ENCODE results near the gene SERPINB13.
A peak's percentile ranks its signal among the peaks of the same experiment; 100 is the strongest.

SERPINB13 gene, protein sequence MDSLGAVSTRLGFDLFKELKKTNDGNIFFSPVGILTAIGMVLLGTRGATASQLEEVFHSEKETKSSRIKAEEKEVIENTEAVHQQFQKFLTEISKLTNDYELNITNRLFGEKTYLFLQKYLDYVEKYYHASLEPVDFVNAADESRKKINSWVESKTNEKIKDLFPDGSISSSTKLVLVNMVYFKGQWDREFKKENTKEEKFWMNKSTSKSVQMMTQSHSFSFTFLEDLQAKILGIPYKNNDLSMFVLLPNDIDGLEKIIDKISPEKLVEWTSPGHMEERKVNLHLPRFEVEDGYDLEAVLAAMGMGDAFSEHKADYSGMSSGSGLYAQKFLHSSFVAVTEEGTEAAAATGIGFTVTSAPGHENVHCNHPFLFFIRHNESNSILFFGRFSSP

DNA sequence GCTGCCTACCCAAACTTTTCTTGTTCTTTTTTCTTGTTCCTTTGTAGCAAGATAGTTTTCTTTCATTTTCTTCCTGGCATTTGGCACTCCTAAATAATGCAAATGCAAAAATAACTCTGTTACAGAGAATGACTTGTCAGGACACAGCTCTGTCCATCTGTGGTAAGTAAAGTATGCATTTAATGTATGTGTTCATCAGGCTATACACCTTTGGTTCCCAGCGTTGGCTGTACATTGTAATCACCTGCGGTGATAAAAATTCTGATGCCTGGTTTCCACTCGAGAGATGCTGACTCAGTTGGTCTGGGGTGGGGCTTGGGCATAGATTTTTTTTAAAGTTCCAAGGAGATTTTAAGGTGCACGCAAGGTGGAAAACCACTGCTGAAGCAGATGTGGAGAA, at the start of gene SERPINB13:
Gene SERPINB13, plus strand, starts transcription at position 378 of the 400 bp plus-strand sequence. CDS start 1,325 bp downstream, outside the sequence.
- H3K4me3 ChIP-seq, result peak within 1 kb of the TSS; percentile 1 to 21 (median 15)
- H3K27ac ChIP-seq, result peak within 1 kb of the TSS in 16 of 21 experiments; percentile 5 to 68 (median 44)

DNA sequence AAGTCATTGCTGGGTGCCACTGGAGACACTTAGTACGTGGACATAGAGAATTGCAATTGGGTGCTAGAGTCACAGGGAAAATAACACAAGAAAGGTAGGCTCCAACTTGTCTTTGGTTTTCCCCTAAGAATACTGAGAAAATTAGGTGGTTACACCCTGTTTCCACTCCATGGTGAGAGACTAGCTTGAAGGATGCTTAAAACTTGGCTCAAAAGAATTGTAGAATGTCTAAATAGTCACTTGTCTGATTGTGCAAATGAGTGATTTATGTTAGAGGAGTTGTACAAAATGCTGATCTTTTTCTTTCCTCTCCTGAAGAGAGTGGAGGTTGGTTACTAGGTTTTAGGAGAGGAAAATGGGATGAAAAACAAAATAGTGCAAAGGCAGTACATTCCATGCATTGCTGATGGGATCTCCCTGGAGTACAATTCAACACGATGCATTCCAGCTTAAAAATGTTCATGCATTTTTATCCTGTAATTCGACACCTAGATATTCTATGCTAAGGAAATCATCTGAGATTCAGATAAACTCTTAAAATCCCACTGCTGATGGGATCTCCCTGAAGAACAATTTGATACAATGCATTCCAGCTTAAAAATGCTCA, 47.1 kb upstream of the SERPINB13 start:
- Histone ChIP-seq H3K27ac (no peak overlapping the region), H3K4me3 (no peak overlapping the region)

DNA sequence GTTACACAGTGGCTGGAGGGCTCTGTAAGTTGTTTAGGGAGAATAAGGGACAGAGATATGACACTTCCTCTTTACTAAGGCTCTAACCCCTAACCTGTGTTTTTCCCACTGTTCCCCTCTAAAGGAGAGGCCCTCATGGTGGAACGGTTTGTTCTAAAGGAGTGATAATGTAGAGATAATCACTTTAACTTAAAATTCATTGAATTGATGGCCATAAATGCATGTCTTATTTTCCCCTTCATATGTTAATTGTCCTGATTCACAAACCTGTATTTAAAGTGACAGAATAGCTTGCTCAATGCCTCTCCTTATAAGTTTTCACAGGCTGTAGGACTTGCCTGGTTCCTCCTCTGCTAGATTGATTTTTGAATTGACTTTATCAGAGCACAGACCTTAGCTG, 45.1 kb upstream of the SERPINB13 start, which contains the start of gene SERPINB12:
Gene SERPINB12, plus strand, starts transcription at position 301 of the 400 bp plus-strand sequence. CDS start 13,791 bp downstream, outside the sequence.
- H3K27ac ChIP-seq, result peak within 1 kb of the TSS in 1 of 21 experiments; percentile 18
- H3K4me3 ChIP-seq, result no peak within 1 kb of the TSS

DNA sequence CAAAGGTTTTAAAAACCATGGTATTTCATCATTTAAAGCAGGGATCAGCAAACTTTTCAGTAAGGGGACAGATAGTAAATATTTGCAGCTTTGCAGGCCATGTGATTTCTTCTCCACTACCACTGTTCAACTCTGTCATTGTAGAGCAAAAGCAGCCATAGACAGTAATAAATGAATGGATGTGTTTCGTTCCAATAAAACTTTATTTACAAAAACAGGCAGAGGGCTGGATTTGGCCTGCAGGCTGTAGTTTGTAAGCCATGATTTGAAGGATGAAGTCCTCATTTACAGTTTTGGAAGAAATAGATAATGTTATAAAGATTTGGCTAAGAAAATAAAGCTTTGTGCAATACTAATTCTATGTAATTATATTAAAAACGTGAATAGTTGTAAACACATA, 43.1 kb upstream of the SERPINB13 start:
- H3K27ac ChIP-seq, result peak overlapping the region in 1 of 21 experiments; percentile 7
- H3K4me3 ChIP-seq, result no peak overlapping the region

DNA sequence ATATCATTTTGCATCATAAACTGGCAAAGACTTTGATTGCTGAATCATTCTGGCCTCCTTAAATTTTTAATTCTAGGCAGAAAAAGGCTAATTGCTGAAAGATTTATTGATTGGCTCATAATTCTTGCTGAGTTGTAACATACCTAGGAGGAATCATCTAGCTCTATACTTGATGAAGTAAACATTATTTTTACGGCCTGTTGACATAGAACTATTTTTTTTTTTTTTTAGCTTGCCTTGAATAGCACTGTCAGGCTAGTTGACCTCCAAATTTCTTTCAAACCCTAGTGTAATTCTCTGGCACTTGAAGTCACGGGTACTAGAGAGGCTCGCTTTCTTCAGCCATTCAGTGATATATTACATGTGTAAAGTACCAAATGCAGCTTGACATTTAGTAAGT, 42.1 kb upstream of the SERPINB13 start:
- H3K4me3 ChIP-seq, result no peak overlapping the region
- no peak overlapping the region for H3K27ac ChIP-seq

DNA sequence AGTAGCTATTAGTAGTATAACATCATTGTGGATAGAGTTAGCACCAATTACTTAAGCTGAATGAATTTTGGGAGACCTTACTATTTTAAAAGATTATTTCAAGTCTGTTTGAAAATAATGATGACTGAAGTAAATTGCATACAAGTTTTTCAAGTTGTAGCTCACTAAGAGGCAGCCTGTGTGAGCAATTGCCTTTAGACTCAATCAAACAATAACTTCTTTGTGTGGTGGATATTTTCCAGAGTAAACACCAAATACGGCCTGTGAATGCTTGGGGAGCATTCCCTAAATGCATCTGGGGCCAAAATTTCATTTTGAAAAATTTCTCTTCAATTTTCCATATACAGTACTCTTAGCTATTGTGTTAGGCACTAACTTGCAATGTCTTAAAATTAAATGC, 37.1 kb upstream of the SERPINB13 start:
- Histone ChIP-seq H3K4me3 (no peak overlapping the region), H3K27ac (peak overlapping the region in 7 of 21 experiments; percentile 10 to 68 (median 53))

DNA sequence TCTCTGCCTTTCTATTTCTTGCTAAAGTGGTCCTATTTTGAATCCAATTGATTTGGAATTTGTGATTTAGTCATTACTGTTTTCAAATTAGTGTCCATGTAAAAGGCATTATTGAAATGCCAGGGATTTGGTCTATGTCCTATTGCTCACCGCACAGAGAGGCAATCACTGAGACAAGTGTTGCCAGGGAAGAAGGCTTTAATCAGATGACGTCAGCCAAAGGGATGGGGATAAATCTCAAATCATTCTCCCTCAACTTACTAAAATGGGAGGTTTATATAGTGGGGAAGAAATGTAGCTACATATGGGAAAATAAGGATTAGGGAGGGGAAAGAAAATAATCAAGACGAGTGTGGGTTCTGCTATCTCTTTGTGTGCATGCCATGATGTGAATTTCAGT, 35.4 kb upstream of the SERPINB13 start:
- H3K27ac ChIP-seq, result peak overlapping the region in 2 of 21 experiments; percentile 42 to 75
- no peak overlapping the region for H3K4me3 ChIP-seq

DNA sequence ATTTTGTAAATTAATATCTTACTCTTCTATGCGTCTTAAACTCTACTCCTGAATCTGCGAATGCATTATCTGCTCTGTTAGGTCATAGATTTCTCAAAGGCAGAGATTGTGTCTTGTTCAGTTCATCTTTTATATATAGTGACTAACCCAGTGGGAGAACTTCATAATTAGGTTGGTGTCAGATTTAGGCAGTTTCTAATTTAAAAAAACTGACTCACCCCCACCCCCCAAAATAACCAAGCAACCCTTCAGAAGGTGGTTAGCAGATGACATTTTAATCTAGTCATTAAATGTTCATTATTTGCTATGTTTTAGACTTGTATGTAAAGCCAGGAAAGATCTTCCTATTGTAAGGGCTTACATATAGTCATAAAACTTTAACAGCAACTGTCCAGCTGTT, 34.6 kb upstream of the SERPINB13 start:
- H3K27ac ChIP-seq, result peak overlapping the region in 12 of 21 experiments; percentile 5 to 75 (median 34)

DNA sequence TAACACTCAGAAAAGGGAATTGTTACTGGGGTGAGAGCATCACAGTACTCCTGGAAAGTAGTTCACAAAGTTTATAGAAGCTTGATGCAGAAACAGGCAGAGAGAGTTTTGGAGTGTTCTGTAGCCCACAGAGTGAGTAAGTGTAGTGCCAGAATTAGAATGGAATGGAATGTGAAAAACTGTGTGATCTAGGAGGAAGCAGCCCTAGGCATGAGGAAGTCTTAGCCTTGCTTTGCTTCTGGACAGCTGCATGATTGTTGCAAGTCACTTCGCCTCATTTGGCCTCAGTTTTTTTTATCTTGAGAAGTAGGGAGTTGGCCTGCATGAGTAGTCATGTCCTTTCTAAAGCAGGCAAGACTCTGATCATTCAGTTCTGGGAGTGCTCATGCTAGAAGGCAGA, 34.1 kb upstream of the SERPINB13 start:
- Histone ChIP-seq H3K27ac (peak overlapping the region in 15 of 21 experiments; percentile 6 to 75 (median 39)), H3K4me3 (no peak overlapping the region)

More for the DNA sequence above, 34.6 kb upstream of the SERPINB13 start:
- no peak overlapping the region for H3K4me3 ChIP-seq

DNA sequence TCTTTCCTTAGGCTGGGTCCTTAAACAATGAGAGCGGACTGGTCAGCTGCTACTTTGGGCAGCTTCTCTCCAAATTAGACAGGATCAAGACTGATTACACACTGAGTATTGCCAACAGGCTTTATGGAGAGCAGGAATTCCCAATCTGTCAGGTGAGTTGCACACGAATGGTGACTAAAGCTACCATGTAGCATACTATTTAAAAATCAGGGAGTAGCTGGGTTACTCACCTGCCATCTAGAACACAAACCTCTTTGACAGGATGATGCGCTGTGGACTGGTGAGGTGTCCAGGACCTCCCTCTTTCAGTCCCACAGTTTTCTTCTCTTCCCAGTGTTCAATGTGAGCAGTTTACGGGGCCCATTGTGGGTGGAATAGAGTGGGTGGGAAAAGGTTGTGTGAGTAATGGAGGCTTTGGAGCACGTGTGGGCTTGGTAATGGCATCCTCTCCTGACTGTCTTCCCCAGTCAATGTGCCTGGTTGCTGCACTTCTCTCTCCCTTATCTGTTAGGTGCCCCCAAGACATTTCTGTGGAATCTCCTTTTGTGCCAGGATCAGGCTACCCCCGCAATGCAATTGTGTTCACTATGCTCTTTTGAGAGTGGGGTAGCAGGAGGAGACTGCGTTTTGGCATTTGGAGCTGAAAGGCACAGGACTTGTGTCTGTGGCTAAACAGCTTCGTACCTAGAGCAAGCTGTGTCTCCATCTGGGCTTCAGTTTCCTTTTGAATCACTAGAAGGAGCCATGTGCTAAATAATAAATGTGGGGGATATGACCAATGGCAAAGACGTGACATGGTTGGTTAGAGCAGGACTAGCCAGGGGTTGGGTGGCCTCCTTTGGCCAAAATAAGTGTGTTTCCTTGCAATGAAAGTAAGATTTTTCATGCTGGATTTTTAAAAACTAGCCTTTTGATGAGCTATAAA, 27.3 kb upstream of the SERPINB13 start:
- Histone ChIP-seq H3K27ac (peak overlapping the region in 1 of 21 experiments; percentile 50), H3K4me3 (no peak overlapping the region)

DNA sequence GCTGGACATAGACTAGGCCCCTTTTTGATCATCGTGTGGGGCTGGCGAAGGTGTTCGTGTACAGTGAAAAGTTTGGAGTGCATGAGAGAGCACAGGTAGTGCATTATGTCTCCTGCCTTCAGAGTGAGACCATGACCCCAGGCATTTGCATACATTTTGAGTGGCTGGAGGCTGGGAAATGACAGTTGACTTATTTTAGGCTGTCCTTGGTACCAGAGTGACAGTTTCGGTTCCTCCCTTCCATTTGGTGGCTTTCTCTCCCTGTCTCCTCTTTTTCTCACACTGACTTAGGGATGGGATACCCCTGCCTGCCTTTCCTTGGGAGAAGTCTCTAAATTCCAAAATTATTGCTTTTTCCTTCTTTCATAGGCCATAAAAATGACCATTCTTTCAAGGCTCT, 24.9 kb upstream of the SERPINB13 start:
- H3K27ac ChIP-seq, result no peak overlapping the region

DNA sequence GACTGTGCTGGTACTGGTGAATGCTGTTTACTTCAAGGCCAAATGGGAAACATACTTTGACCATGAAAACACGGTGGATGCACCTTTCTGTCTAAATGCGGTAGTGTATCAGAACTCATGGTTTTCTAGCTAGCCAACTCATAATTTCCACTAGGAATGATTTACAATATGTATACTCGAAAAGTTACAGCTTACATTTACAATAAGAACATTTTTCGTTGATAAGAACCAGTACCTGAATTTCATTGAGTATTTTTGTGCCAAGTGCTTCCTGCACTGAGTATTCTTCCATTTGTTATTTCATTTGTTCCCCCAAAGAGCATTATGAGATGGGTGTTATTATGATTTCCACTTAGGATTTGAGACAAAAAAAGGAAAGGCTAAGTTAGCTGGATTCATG, 23.1 kb upstream of the SERPINB13 start:
- no peak overlapping the region for H3K27ac ChIP-seq
- no peak overlapping the region for H3K4me3 ChIP-seq

More for the DNA sequence above, 24.9 kb upstream of the SERPINB13 start:
- no peak overlapping the region for H3K4me3 ChIP-seq

DNA sequence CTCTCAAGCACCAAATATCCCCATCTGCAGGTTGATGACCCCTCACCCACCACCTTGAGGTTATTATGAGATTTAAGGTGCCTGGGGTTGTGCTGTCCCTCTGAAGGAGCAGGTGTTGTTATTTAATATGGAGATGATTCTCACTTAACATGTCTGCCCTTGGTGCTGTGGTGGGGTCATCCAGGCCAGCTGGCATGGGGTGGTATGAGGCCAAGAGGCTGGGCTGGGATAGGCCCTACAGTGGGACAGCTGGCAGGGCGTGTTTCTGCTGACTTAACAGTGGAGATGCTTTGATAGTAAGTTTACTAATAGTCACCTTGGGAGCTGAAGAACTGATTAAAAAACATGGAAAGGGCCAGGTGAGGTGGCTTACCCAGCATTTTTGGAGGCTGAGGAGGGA, 22.6 kb upstream of the SERPINB13 start:
- Histone ChIP-seq H3K4me3 (no peak overlapping the region), H3K27ac (no peak overlapping the region)

DNA sequence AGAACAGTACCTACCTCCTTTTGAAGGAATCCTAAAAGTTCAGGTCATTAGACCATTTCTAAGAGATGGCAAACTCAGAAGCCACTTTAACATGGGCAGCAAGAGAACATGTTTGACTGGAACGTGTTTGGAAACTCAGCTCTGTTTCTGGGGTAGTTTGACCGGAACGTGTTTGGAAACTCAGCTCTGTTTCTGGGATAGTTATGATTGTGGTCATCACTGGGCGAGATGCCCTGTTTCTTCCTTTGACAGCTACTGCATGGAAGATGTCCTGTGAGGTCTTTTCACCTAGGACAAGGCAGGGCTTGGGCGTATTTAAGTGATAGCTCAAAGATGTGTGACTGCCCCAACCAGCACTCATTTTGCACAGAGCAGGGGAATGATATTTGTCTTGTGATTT, 19.9 kb upstream of the SERPINB13 start:
- H3K27ac ChIP-seq, result no peak overlapping the region
- H3K4me3 ChIP-seq, result no peak overlapping the region

DNA sequence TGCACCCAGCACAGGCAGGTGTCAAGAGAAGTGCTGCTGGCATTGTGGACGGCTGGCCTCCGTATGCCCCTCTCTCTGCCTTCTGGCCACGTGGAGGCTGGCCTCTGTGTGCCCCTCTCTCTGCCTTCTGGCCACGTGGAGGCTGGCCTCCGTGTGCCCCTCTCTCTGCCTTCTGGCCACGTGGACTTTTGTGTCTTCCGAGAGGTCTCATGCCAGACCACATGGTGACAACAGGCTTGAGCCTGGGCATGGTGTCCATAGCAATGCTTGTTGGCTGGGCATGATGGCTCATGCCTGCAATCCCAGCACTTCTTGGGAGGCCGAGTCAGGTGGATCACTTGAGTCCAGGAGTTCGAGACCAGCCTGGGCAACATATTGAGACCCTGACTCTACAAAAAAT, 19.3 kb upstream of the SERPINB13 start:
- Histone ChIP-seq H3K4me3 (no peak overlapping the region), H3K27ac (no peak overlapping the region)

DNA sequence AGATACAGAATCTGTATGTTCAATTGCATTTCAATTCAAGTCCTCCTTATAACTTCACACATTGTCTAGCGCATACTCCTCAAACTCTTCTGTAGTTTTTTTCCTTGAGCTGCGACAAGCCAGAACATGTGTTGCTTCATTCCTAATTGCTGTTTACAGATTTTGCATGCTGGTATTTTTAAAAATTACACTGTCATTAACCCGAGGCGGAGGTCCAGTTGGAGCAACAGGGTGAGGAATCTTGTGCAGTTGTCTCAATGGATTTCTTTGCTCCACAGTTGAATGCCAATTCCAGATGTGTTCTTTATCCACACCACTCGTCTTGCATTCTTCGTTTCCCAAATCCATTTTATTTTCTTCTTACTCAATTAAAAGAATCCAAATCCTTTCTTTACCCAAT, 16.4 kb upstream of the SERPINB13 start:
- Histone ChIP-seq H3K4me3 (no peak overlapping the region), H3K27ac (peak overlapping the region in 3 of 21 experiments; percentile 34 to 49 (median 41))

DNA sequence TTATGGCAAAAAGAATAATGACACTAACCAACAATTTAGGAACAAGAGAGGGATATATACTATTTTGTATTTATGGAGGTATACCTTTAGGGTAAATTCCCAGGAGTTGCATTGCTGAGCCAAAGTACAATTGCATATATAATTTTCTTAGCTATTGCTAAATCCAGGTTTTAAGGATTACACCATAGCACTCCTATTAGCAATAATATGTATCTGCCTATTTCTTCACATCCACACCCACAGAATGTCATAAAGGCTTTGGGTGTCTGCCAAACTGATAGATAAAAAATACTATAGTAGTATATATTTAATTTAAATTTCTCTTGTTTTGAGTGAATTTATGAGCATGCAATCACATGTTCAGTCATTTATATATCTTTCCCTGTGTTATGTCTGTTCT, 11.5 kb upstream of the SERPINB13 start:
- Histone ChIP-seq H3K4me3 (no peak overlapping the region), H3K27ac (peak overlapping the region in 1 of 21 experiments; percentile 50)

DNA sequence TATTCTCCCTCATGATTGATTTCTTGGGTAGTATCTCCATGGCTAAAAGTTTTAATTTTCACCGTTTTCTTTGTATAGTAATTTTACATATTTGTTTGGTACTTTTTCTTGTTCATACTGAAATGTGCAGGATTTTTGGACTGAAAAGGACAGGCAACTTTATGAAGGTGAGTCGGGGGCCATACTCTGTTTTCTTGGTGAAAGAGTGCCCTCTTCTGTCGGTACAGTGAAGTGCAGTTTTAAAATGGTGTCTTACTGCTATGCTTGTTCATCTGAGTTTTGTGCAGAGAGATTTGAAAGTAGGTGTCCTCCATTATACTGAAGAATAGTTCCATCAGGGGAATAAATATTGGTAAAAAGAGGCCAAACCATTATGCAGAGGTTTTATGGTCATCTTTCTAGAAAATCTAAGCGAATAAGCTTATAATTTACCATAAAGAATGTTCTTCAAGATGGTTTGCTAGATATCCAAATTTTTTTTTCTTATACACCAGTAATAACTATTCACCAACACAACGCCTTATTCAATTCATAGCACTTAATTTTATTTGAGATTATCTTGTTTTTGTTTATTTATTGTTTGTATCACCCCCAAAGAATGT, 8.7 kb upstream of the SERPINB13 start:
- no peak overlapping the region for H3K27ac ChIP-seq
- H3K4me3 ChIP-seq, result no peak overlapping the region

DNA sequence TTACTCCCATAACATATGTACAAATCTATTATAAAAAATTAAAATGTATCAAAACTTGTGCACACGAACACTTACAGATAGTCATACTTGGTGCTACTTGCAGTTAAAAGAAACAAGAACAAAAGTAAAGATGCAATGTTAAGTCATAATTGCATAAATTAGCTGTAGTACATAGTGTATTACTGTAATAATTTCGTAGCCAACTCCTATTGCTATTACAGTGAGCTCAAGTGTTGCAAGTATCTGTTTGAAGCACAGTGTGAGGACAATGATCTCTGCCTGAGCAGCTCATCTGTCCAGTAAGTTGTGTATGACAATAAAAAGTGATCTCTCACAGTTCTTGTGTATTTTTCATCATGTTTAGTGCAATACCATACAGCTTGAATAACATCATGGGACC, 7.5 kb upstream of the SERPINB13 start:
- no peak overlapping the region for H3K4me3 ChIP-seq
- H3K27ac ChIP-seq, result no peak overlapping the region

Measured in skin epidermis (tissue), 12 donors.